Measurements from ENCODE around the gene SNHG17. TPM values are rescaled to one million over a fixed set of nuclear protein-coding genes. Genes with fewer than 3 reads are reported as not detected.

The SNHG17 gene
- total RNA-seq, 2 donors from 2014 or later: 36.7 to 45.9 TPM

GRCh38 chr20:38447251-38447661 is 12.1 kb upstream of the SNHG17 start:
- H3K4me1 Mint-ChIP-seq: peaks cover 14% of the 10 kb centered on the region
- peak overlapping the region; percentile 92 for H3K9ac ChIP-seq (ENCODE audit: extremely low read depth, low read length, poor library complexity, severe bottlenecking)
- H3K9me3 Mint-ChIP-seq: no peaks in the 10 kb centered on the region
- peak overlapping the region; percentile 71 for H3K4me3 Mint-ChIP-seq
- DNase-seq: no peak
- peaks cover 30% of the 10 kb centered on the region for H3K36me3 Mint-ChIP-seq (ENCODE audit: low read depth)
- no peaks in the 10 kb centered on the region for H3K27me3 ChIP-seq (ENCODE audit: control insufficient read depth, insufficient read depth, low read length, poor library complexity, severe bottlenecking)
- H3K4me1 ChIP-seq (ENCODE audit: control insufficient read depth, insufficient read depth, low read length): peaks cover 14% of the 10 kb centered on the region
- H3K27ac ChIP-seq (ENCODE audit: low read depth, low read length): no peak overlapping the region
- peak overlapping the region; percentile 88 for H3K4me3 ChIP-seq (ENCODE audit: low read length)
- peaks cover 23% of the 10 kb centered on the region for H3K36me3 ChIP-seq (ENCODE audit: control insufficient read depth, insufficient read depth, low read length)
- 73% methylated on average over 7 to 12 of the region's 12 CpGs for WGBS, 2 experiments (ENCODE audit: insufficient coverage in 1 of 2, insufficient read length in 1 of 2)
- TF ChIP-seq CTCF (conservative IDR thresholded peaks at IDR 0.05): no peak
- no peaks in the 10 kb centered on the region for H3K9me3 ChIP-seq (ENCODE audit: control insufficient read depth, low read length)
- H3K27ac Mint-ChIP-seq: peak overlapping the region; percentile 78
- H3K27me3 Mint-ChIP-seq (ENCODE audit: insufficient read depth): peaks cover 3% of the 10 kb centered on the region

GRCh38 chr20:38446441-38447209 is 11.5 kb upstream of the SNHG17 start:
- Histone ChIP-seq H3K27me3 (ENCODE audit: control insufficient read depth, insufficient read depth, low read length, poor library complexity, severe bottlenecking) (no peaks in the 10 kb centered on the region), H3K4me1 (ENCODE audit: control insufficient read depth, insufficient read depth, low read length) (peaks cover 14% of the 10 kb centered on the region), H3K27ac (ENCODE audit: low read depth, low read length) (peak overlapping the region; percentile 66), H3K36me3 (ENCODE audit: control insufficient read depth, insufficient read depth, low read length) (peaks cover 23% of the 10 kb centered on the region), H3K9me3 (ENCODE audit: control insufficient read depth, low read length) (no peaks in the 10 kb centered on the region), H3K4me3 (ENCODE audit: low read length) (peak overlapping the region; percentile 88), H3K9ac (ENCODE audit: extremely low read depth, low read length, poor library complexity, severe bottlenecking) (peak overlapping the region; percentile 92)
- H3K27me3 Mint-ChIP-seq (ENCODE audit: insufficient read depth): peaks cover 3% of the 10 kb centered on the region
- DNase-seq: peak; percentile 96
- no peaks in the 10 kb centered on the region for H3K9me3 Mint-ChIP-seq
- TF ChIP-seq CTCF (conservative IDR thresholded peaks at IDR 0.05): peak; percentile 98
- peak overlapping the region; percentile 71 for H3K4me3 Mint-ChIP-seq
- WGBS, 2 experiments (ENCODE audit: insufficient coverage in 1 of 2, insufficient read length in 1 of 2): 4 to 10% methylated on average over 31 to 56 of the region's 56 CpGs
- H3K4me1 Mint-ChIP-seq: peaks cover 14% of the 10 kb centered on the region
- H3K27ac Mint-ChIP-seq: peak overlapping the region; percentile 78
- H3K36me3 Mint-ChIP-seq (ENCODE audit: low read depth): peaks cover 25% of the 10 kb centered on the region

- H3K4me3 Mint-ChIP-seq: peak overlapping the region; percentile 71
- WGBS, 2 experiments (ENCODE audit: insufficient coverage in 1 of 2, insufficient read length in 1 of 2): 85 to 95% methylated on average over 3 to 6 of the region's 6 CpGs
- peaks cover 18% of the 10 kb centered on the region for H3K36me3 ChIP-seq (ENCODE audit: control insufficient read depth, insufficient read depth, low read length)
- no peaks in the 10 kb centered on the region for H3K27me3 ChIP-seq (ENCODE audit: control insufficient read depth, insufficient read depth, low read length, poor library complexity, severe bottlenecking)
- peaks cover 14% of the 10 kb centered on the region for H3K4me1 ChIP-seq (ENCODE audit: control insufficient read depth, insufficient read depth, low read length)
- H3K27ac Mint-ChIP-seq: no peak overlapping the region
- H3K27ac ChIP-seq (ENCODE audit: low read depth, low read length): no peak overlapping the region
- no peaks in the 10 kb centered on the region for H3K9me3 ChIP-seq (ENCODE audit: control insufficient read depth, low read length)
- peaks cover 3% of the 10 kb centered on the region for H3K27me3 Mint-ChIP-seq (ENCODE audit: insufficient read depth)
- H3K36me3 Mint-ChIP-seq (ENCODE audit: low read depth): peaks cover 20% of the 10 kb centered on the region
- no peak overlapping the region for H3K9ac ChIP-seq (ENCODE audit: extremely low read depth, low read length, poor library complexity, severe bottlenecking)
- no peaks in the 10 kb centered on the region for H3K9me3 Mint-ChIP-seq
- no peak for DNase-seq
- H3K4me3 ChIP-seq (ENCODE audit: low read length): peak overlapping the region; percentile 88
- H3K4me1 Mint-ChIP-seq: peaks cover 14% of the 10 kb centered on the region
- TF ChIP-seq CTCF (conservative IDR thresholded peaks at IDR 0.05): no peak
Observed at GRCh38 chr20:38445901-38446425, 10.8 kb upstream of the SNHG17 start.

Measured in endodermal cell (in vitro differentiated cells).